ENCODE data around the gene FSCB.

- TF ChIP-seq CTCF (conservative IDR thresholded peaks at IDR 0.05 in 1 of 2, IDR thresholded peaks at IDR 0.05 in 1 of 2; ENCODE audit: low read depth in 1 of 2, low read length in 2 of 2), result no peak
- no peak for TF ChIP-seq EZH2 (IDR thresholded peaks at IDR 0.05; ENCODE audit: low read length, missing control alignments)
Observed at GRCh38 chr14:44477953-44478352, 29.1 kb downstream of the FSCB start.

Data from fibroblast of lung (primary cell).